ENCODE data around the gene OR7D4. TPM values are rescaled to one million over a fixed set of nuclear protein-coding genes. Genes with fewer than 3 reads are reported as not detected.

The OR7D4 gene
- total and polyA plus RNA-seq, 9 of the 15 experiments (the other 6 are each of a cell fraction or from before 2014, with no cell fraction given) = not detected

- in situ Hi-C loops (cut with MboI) = no loop called here
Observed at GRCh38 chr19:9165261-9165660, 54.1 kb downstream of the OR7D4 start.

More at GRCh38 chr19:9165261-9165660, 54.1 kb downstream of the OR7D4 start:
- intact Hi-C loops (cut with micrococcal nuclease) = no loop called here
- no peaks in the 10 kb centered on the region for H3K9me1 ChIP-seq (ENCODE audit: control insufficient read depth, insufficient read depth, low read length)
- WGBS (ENCODE audit: insufficient coverage, low coverage, missing lambda C conversion rate) = 78% methylated on average over 1 of the region's 3 CpGs
- ATAC-seq (no peak), FAIRE-seq (no peak), DNase-seq (ENCODE audit: extremely low read depth in 1 of 4, low spot score in 3 of 4) (no peak)
- no peak overlapping the region for H3K4me3 ChIP-seq
- ChIA-PET CTCF (ENCODE audit: low intra/inter-chr PET ratio) (no interaction called here), POLR2A (no interaction called here)
- H3K9me3 ChIP-seq (replicated peaks; ENCODE audit: control insufficient read depth, insufficient read depth, low read depth, low read length) = peaks cover 11% of the 10 kb centered on the region
- H3K4me2 ChIP-seq (ENCODE audit: insufficient read depth, low read length) = no peak overlapping the region
- H3K9ac ChIP-seq (ENCODE audit: insufficient read depth in 1 of 2, low read depth in 2 of 2, low read length in 2 of 2) = no peak overlapping the region
- H3K27ac ChIP-seq (ENCODE audit: extremely low read depth, low read depth, low read length) = no peak overlapping the region
- H3K36me3 ChIP-seq (ENCODE audit: control insufficient read depth, insufficient read depth, low read length) = peaks cover 32% of the 10 kb centered on the region
- BruUV-seq (replicated peaks) = no TSS peak
- no peaks in the 10 kb centered on the region for H3K27me3 ChIP-seq (ENCODE audit: control insufficient read depth in 2 of 2, insufficient read depth in 2 of 2, low read length in 2 of 2)
- TF ChIP-seq ZMIZ1 (IDR thresholded peaks at IDR 0.05; ENCODE audit: low read depth in 2 of 2, low read length in 2 of 2) = no peak
- TF ChIP-seq NR0B1 (IDR thresholded peaks at IDR 0.05; ENCODE audit: partially characterized antibody) = no peak
- no peak for TF ChIP-seq SIN3A (IDR thresholded peaks at IDR 0.05; ENCODE audit: borderline replicate concordance in 2 of 2, control insufficient read depth in 1 of 2, low read depth in 2 of 2, low read length in 2 of 2)
- TF ChIP-seq TCF7L2 (IDR thresholded peaks at IDR 0.05; ENCODE audit: low read depth, low read length) = no peak
- no peak for TF ChIP-seq MTA3 (IDR thresholded peaks at IDR 0.05; ENCODE audit: borderline replicate concordance)
- no peak for TF ChIP-seq HNRNPH1 (optimal IDR thresholded peaks at IDR 0.05; ENCODE audit: low read depth, low read length)
- no peak for TF ChIP-seq SNRNP70 (optimal IDR thresholded peaks at IDR 0.05; ENCODE audit: low read depth, low read length)
- no peak for TF ChIP-seq KHSRP (IDR thresholded peaks at IDR 0.05)
- no peaks in the 10 kb centered on the region for H4K20me1 ChIP-seq (replicated peaks; ENCODE audit: control insufficient read depth, insufficient read depth, low read length)
- H3K79me2 ChIP-seq (ENCODE audit: control insufficient read depth, insufficient read depth, low read length) = no peaks in the 10 kb centered on the region
- H2AFZ ChIP-seq (ENCODE audit: low read depth, low read length) = no peak overlapping the region
- no peaks in the 10 kb centered on the region for H3K4me1 ChIP-seq (replicated peaks in 1 of 2; ENCODE audit: control insufficient read depth in 2 of 2, insufficient read depth in 2 of 2, low read length in 2 of 2)

Measured in K562 (cell line).